Right lobe of liver (tissue), 4 donors: ENCODE measurements around the gene SLC7A14.

Experiments
- POLR2A ChIP-seq: fragments of 450-650 bp; IDR thresholded peaks from one replicate; pipeline ENCODE4 v1.6.1; 2017; ENCODE audit warnings: antibody characterized with exemption, mild to moderate bottlenecking
- TF ChIP-seq, protein P1 (sequence below), 4 donors: fragments of 200-600 bp in 3 of 4; fragments of 450-650 bp in 1 of 4; IDR thresholded peaks; one replicate each; pipeline versions ENCODE4 v1.5.1 to v1.8.0; 2016 to 2022; ENCODE audit warnings: antibody characterized with exemption in 4 of 4, mild to moderate bottlenecking in 2 of 4
- donor health status: DM: no; HTN: no; CAD: no.
- donor health status: DM: no; HTN: no; CAD: no.
- donor health status: DM: no; HTN: yes; CAD: no.

DNA sequence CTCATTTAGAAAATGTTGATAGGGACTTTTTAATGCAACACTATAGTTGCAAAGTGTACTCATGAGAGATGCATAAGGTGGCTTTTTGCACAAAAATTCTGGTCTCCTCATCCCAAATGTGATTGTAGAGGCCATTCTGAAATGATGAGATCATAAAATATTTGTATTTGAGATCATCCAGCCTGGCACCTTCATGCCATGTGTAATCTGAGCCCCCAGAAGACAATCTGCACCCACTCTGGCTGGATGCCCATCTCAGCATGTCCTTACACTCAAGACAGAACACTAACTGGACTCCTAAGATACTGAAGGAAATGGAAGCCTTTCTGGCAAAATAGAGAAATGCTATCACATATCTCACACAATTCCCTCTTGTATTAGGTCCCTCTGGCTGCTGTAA lies 49.2 kb downstream of the SLC7A14 start:
- TF ChIP-seq, protein P1, sequence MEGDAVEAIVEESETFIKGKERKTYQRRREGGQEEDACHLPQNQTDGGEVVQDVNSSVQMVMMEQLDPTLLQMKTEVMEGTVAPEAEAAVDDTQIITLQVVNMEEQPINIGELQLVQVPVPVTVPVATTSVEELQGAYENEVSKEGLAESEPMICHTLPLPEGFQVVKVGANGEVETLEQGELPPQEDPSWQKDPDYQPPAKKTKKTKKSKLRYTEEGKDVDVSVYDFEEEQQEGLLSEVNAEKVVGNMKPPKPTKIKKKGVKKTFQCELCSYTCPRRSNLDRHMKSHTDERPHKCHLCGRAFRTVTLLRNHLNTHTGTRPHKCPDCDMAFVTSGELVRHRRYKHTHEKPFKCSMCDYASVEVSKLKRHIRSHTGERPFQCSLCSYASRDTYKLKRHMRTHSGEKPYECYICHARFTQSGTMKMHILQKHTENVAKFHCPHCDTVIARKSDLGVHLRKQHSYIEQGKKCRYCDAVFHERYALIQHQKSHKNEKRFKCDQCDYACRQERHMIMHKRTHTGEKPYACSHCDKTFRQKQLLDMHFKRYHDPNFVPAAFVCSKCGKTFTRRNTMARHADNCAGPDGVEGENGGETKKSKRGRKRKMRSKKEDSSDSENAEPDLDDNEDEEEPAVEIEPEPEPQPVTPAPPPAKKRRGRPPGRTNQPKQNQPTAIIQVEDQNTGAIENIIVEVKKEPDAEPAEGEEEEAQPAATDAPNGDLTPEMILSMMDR (IDR thresholded peaks at IDR 0.05): no peak
- TF ChIP-seq POLR2A: no peak
